COR-L47 (cell line): ENCODE measurements around the gene PPM1A.
A peak's percentile ranks its signal among the peaks of the same experiment; 100 is the strongest.

Experiments used
- DNase-seq: peaks from one replicate; lab custom pipeline; 2025; lab: John Stamatoyannopoulos, UW

PPM1A gene

DNA sequence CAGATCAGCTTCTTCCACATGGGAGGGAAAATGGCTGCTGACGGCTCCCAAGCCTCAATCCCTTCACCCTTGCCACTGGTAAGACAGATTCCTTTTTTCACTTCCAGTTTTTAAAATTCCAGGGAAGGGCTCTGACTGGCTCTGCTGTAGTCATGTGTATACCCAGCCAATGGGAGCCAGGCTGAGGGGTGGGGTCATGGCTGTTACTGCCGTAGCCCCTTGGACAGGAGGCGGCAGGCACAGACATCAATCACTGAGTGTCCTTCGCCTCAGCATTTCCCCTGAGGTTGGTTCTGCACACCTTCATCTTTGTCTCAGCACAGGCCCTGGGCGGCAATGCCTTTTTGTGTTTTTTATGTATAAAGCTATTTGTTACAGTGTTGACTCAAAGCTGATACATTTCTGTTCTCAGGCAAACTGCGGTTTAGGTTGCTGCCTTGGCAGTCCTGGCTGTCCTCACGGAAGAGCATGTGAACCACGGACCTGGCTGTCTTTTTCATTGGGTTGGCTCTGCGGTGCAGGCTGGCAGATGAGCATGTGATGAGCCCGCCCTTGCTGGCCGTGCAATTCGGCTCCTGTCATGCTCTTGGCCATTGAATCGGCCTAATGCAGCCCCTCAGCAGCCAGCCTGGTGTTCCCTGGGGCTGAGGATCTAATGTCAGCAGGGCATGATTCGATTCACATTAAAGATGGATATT is 74.3 kb downstream of the PPM1A start:
- no peak for DNase-seq

DNA sequence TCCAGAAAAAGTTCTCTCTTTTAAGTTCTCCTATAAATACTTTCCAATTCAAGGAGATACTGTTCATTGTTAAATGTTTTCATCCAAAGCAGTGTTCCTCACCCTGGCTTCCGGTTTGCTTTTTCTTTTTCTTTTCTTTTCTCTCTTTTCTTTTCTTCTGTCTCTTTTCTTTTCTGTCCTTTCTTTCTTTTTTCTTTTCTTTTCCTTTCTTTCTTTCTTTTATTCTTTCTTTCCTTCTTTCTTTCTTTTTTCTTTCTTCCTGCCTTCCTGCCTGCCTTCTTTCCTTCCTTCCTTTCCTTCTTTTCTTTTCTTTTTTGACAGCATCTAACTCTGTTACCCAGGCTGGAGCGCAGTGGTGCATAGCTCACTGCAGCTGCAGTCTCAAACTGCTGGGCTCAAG is 75.8 kb downstream of the PPM1A start:
- DNase-seq: no peak

DNA sequence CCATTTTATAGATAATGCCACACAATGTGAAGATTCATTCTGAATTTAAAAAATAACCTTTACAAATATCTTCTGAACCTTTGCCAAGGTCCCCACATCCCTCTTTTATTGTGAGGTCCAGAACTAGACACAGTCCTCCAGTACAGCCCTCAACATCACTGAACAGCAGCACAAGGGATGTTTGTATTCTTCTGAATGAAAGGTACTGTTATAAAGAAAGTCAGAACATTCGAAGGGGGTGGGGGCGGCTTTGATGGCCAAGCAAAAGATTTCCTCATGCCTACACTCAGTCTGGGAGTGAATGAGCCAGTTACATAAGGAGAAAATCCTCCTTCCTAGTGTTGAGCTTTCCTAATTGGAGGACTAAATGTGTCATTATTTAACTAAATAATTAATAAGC is 77.3 kb downstream of the PPM1A start:
- no peak for DNase-seq

DNA sequence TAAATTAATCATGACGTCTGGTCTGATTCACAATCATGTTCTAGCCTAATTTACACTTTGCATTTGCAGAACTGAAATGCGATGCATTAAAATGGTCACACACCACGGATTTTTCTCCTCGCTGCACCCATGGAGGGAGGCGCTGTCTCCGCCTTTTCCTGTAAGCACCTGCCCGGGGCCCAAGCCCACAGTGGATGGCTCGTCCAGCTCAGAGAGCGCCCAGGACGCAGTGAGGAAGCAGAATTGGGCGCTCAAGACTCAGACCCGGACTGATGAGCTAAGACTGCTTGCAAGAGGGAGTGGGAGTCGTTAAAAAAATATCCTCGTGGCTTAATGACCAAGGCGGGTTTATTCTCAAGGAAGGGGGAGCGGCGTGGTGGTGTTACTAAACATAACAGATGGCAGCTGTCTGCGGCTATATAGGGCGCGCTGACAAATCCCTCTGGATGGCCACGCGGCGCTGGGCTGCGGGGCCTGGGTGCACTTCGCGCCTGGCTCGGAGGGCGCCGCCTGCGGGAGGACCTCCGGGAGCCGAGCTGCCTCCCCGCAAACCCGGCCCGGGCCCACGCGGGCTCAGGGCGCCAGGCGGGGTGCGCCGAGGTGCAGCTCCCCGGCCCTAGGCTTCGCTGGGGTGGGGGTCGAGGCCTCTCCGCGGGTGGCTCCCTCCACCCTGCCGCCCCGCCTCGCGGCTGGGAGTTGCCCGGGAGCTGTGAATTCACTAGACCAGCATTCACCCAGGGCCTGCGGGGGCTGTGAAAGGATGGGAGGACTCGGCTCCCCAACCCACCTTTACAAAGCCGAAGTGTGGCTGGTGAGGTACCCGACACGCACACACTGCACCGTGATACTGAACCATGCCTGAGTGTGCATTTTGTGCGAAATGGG is 78.7 kb downstream of the PPM1A start:
- peak; percentile 62 for DNase-seq

DNA sequence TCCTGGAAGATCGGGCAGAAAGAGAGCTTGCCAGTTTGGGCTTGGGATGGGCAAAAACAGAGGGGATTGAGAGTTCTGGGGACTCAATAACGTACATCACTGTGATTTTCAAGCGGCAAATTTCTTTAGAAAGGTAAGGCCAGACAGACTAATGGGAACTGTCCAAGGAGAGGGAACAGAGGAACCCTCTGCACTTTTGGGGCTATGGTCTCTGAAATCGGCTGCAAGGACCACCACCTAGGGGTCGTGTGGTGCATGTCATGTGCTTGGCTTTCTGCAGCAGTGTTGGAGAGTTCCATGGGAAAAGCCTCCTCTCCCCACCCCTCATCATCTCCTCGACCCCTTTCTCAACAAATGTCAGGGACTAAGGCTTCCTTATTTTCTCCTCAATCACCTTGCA is 79.6 kb downstream of the PPM1A start:
- DNase-seq: peak; percentile 46

DNA sequence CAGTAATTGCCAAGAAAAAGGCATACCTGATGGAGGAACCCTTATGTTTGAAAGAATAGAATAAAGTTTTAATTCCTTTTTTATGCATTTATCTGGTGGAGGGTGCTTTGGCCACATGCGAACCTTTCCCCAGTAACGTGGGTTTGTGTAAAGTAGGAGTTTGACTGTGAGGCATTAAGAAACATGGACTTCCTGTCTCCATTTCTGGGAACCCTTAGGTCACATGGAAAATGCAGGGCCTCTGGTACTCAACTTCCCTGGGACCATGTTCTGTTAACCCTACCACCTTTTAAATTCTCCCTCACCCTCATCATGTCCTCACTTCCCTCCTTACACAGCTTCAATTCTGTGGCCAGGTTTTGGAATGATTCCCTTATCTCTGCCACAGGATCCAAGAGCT is 80.3 kb downstream of the PPM1A start:
- no peak for DNase-seq

DNA sequence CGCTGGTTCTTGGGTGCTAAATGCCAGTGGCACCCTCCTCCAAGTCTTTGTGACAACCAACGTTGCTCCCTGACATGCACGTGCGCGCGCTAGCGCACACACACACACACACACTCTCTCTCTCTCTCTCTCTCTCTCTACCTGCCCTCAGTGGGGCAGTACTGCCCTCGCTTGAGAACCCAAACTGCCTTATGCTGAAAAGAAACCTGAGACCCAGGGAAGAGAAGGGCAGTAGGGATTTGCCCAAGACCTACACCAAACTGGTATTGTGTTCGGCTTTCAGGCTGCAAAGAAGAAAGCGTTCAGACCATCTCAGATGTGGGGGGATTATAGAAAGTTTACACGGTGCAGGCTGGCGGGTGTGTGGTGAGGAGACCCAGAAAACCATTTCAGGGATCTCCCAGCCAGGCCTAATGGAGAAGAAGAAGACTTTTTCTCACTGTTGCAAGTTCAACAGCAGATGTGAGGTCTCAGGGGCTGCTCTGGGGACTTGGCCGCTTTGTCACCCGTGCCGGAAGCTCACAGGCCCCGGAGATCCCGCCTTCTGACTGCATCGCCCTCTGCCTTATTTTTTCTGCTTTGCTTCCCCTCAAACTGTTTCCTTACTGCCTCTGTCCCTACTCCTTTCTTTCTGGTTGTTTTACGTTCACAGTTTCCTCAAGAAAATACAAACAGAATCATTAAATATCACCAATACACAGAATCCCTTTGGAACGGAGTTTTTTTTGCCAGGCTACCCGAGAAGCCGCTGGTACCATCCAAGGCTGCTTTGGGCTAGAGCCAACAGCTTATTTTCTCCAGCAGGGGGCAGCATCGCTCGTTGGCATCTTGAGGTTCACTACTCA is 82.4 kb downstream of the PPM1A start:
- peak; percentile 80 for DNase-seq

DNA sequence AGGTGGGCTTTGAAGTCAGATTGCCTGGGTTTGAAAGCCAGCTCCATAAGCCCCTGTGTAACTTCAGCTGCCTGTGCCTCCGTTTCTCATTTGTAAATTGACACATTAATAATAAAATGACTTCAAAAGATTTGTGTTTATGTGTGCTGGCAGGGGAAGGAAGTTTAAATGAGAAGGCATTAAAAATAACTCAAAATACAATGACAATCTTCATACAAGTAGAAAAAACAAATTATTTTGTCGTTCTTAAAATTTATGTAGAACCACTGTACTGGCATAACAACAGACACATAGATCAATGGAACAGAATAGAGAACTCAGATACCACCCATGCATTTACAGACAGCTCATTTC is 83.0 kb downstream of the PPM1A start:
- no peak for DNase-seq

DNA sequence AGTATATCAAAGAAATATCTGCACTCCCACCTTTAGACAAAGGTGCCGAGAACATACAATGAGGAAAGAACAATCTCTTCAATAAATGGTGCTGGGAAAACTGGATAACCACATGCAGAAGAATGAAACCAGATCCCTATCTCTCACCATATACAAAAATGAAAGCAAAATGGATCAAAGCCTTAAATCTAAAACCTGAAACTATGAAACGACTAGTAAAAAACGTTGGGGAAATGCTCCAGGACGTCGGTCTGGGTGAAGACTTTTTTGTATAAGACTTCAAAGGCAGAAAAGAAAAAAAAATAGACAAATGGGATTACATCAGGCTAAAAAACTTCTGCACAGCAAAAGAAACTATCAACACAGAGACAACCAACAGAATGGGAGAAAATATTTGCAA is 83.8 kb downstream of the PPM1A start:
- no peak for DNase-seq

DNA sequence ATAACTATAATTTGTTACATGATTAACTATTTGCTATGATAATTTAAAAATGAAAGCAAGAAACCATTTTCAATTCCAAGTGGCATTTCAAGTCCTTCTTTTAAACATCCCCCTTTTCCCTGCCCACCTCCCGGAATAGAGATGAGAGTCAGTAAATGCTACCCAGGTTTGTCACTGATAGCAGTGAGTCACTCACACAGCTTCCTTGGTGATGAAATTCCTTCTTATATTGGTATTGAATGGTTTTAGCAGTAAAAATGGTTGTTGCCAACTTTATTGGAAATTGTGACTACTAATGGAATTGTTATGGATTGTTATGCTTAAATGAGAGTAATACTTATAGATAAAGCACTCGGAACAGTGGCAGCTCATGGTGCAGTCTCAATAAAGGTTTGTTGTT is 90.5 kb downstream of the PPM1A start:
- DNase-seq: no peak

DNA sequence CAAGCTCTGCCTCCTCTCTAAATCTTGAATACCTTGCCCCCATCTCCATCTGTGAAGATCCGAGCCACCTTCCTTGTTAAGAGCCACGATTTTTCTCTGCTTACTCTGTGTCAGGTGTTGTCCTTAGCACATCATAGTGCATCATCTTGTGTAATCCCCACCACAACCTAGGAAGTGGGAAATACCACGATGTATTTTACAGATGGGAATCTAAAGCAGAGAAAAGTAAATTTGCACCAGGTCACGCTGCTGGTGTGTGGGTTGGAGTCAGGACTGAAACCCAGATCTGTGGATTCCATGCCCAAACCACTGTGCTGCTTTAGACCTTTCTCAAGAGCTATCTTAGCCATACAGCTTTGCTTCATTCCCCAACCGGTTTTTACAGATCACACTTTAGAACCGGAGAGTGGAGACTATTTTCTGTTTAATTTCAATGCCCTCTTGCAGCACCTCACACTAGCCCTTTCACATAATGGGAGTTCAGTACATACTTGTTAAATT is 94.6 kb downstream of the PPM1A start:
- no peak for DNase-seq

DNA sequence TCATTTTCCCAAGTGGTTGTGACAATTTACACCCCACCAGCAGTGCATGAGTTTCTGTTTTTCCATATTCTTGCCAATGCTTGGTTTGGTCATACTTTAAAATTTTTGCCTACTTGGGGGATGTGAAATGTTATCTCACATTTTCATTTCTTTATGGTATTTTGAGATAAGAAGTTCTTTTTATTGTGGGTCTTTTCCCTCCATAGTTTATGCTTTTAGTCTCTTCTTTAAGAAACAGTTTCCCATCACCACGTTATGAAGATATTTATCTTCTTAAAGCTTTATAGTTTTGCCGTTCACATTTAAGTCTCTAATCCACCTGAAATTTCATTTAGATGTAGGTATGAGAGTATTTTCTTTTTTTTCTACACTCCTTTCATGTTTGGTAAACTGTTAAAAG is 95.7 kb downstream of the PPM1A start:
- DNase-seq: no peak

DNA sequence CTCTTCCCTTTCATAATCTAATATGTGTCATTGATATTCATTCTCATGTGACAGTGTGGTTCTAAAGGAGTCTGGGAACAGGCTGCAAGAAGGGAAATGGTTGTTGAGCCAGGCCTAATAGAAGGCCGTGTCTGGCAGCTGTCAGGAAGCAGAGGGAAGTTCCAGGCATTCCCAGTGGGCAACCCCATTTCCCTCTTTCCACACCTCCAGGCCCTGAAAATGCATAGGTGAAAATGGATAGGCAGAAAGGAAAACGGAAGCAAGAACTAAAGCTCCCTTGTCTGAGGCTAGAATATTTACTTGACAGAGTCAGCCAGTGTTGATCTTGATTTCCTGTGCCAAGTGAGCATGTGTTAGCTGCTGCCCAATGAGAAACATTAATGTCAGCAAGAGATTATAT is 97.7 kb downstream of the PPM1A start:
- no peak for DNase-seq

DNA sequence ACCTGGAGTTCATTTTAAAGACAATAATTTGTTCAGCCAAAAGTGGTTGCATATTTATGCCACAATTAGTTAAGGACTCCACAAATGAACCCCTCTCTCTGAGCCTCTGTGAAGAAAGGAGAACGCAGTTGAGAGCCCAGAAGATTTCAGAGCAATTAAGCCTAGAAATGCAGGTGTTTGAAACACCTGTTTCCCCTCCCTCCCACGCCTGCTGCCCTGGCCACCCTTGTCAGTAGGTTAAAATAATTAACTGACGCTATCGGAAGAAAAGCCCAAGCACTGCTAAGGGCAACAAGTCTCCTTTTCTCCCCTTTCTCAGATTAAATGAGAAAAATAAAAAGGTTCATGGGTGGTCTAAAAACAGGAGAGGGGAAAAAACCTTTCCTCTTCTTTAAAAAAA is 99.2 kb downstream of the PPM1A start:
- peak; percentile 38 for DNase-seq
